GM10847 (cell line): ENCODE measurements around the gene EIF4EBP2.

ENCODE experiments used
- POLR2A ChIP-seq: IDR thresholded peaks from 2 replicates; pipeline ENCODE4 v1.6.1; 2011; ENCODE audit not compliant: insufficient read length; ENCODE audit errors: extremely low read depth

The EIF4EBP2 gene

GRCh38 chr10:70370766-70371165 lies 33.2 kb upstream of the EIF4EBP2 start:
- TF ChIP-seq POLR2A: no peak

- TF ChIP-seq POLR2A: no peak
Observed at GRCh38 chr10:70371846-70372245, 32.1 kb upstream of the EIF4EBP2 start.

- TF ChIP-seq POLR2A: no peak
Observed at GRCh38 chr10:70374775-70375614, 28.9 kb upstream of the EIF4EBP2 start.

- no peak for TF ChIP-seq POLR2A
Observed at GRCh38 chr10:70376436-70377378, 27.2 kb upstream of the EIF4EBP2 start.

GRCh38 chr10:70378122-70378521 lies 25.8 kb upstream of the EIF4EBP2 start:
- no peak for TF ChIP-seq POLR2A

GRCh38 chr10:70379581-70380176 lies 24.3 kb upstream of the EIF4EBP2 start:
- no peak for TF ChIP-seq POLR2A

GRCh38 chr10:70380350-70381135 lies 23.4 kb upstream of the EIF4EBP2 start:
- TF ChIP-seq POLR2A: no peak

GRCh38 chr10:70381471-70382421 lies 22.2 kb upstream of the EIF4EBP2 start:
- no peak for TF ChIP-seq POLR2A

- no peak for TF ChIP-seq POLR2A
Observed at GRCh38 chr10:70391654-70392053, 12.3 kb upstream of the EIF4EBP2 start.

GRCh38 chr10:70396140-70396539 lies 7.8 kb upstream of the EIF4EBP2 start:
- TF ChIP-seq POLR2A: no peak

GRCh38 chr10:70399177-70399576 lies 4.8 kb upstream of the EIF4EBP2 start:
- no peak for TF ChIP-seq POLR2A

GRCh38 chr10:70403483-70404035 lies 386 bp upstream of the EIF4EBP2 start:
- TF ChIP-seq POLR2A: no peak

- TF ChIP-seq POLR2A: no peak
Observed at GRCh38 chr10:70404787-70405036, 767 bp downstream of the EIF4EBP2 start.

- TF ChIP-seq POLR2A: no peak
Observed at GRCh38 chr10:70405037-70405824, 1.3 kb downstream of the EIF4EBP2 start.
